Stimulated activated CD4-positive, alpha-beta T cell treated with anti-CD3 and anti-CD28 coated beads, Interleukin-12 subunit alpha, Interleukin-12 subunit beta, amount 100 ng/mL, for 4 hours (primary cell): Measurements from ENCODE around the gene PHLDA2.
"Not testable (repeated sequence)": the region's sequence is repeated elsewhere in the genome, so short reads cannot be mapped to it uniquely, and the experiment has no call there.

Experiments used
- DNase-seq: peaks from one replicate; pipeline ENCODE4 v3.0.0-alpha.2; 2020

The PHLDA2 gene

DNA sequence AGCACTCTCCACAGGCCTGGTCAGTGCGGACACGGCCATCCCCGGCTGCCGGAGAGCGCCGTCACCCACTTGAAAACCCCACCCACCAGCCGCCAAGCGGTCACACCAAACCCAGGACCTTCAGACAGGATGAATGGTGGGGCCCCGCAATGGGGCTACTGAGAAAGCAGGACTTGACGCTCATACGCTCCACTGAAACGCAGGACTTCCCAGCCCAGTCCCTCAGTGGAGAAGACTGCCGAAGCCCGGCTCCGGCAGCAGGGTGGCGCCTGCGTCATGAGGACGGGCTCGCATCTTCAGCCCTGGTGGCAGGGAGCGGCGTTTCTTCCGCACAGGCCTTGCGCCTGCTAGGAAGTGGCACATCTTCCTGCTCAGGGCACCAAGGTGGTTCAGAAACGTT, 15.3 kb upstream of the PHLDA2 start:
- no peak for DNase-seq

DNA sequence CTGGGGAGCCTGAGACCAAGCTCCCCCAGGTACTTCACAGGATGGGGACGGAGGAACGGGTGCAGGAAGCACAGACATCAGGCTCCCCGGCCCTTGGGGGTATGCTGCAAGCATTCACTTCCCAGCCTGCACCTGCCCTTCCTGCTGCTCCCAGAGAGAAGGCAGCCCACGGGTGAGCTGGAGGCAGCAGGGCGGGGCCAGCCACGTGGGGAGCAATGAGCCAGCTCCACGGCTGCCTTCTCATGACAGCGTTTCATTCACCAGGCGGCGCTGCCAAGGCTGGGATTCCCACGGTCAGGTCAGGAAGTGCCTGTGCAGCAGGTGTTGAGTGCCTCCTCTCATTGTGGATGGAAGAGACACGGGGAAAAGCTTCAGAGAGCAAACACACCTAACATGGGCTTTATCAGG, 14.5 kb upstream of the PHLDA2 start:
- no peak for DNase-seq

DNA sequence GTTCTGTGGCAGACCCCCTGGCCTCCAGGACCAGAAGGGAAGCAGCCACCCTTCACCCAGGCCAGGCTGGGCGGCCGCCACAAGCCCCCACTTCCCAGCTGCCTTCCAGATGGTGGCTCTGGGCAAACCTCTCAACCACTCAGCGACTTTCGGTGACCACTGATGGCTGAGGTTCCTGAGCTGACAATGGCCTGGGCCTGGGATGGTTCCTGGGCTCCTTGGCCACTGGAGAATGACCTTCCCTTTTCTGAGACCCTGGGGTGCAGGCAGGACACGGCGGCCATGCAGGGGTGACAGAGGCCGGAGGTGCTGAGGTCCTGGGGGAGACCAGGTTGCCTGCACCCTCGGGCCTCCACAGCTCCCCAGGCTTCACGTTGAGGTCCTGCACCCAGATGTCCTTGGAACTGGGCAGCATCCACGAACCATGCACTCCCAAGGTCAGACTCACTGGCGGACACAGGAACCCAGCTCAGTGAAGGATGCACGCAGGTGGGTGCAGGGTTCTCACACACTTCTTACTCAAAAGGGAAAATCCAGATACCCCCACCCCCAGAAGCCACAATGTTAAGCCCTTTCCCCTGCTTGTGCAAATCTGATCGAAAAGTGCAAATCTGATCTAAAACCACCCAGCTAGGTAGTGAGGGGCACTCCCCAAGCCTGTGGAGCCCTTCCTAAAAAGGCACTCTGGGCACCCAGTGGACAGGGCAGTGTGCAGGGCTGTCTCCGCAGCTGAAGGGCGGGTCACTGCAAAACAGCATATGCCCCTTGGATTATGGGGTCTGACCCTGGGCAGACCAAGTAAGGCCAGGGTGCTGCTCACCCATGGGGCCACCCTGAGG, 13.9 kb upstream of the PHLDA2 start:
- no peak for DNase-seq

DNA sequence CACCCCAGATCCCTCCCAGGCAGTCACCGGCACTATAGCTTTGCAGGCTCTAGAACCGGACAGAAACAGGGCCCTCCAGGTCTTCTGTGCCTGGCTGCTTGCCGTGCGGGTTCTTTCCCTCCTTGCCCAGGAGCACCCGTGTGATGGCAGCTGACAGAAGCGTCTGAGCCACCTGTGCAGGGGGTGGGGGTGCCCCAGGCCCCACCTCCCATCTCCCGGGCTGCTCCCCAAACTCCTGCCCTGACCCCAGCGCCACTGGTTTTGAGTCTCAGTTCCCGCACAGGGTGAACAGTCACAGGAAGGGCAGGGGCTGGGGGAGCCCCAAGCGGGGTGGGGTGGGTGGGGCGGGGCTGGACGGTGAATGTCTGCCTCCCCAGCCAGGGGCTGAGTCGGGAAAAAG, 13.2 kb upstream of the PHLDA2 start:
- no peak for DNase-seq

DNA sequence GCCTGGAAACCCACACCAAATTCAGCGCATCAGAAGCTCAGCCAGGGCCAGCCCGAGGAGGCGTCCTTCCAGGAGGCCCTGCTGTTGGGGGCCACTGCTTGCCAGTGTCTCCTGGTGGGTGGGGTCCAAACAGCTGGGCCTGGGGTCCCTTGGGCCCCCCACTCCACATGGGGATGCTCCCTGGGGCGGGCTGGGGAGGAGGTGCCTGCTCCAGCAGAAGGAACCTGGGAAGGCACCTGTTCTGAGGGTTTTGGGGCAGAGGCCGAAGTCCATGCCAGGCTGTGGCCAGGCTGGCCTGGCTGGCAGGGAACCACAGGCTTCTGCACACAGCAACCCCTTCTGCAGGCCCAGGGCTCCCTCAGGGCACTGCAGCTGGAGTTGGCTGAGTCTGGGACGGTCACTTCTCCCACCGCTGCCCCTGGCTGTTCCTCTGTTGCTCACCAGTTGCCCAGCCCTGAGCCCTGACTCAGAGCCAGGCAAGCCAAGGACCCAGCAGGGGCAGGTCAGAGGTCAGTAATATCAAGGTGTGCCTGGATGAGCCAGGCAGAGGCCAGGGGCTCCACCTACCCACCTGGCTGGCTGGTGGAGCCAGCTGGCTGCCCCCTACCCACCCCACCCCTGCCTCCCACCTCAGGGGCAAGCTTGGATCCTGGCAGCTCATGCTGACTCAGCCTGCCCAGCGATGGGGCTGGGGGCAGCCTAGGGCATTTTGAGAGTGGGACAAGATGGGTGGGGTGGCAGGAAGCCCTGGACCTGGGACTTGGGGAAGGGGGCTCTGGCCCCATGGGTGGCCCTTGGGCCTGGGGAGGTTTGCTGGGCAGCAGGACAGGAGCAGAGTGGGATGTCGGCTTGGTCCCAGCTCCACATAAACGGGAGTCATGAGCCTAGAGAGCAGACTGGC, 12.0 kb upstream of the PHLDA2 start:
- no peak for DNase-seq

GRCh38 chr11:2940147-2940920, 11.1 kb upstream of the PHLDA2 start:
- DNase-seq: no peak

- not testable (repeated sequence) for DNase-seq
Measured at GRCh38 chr11:2938458-2939418, 9.5 kb upstream of the PHLDA2 start.

DNA sequence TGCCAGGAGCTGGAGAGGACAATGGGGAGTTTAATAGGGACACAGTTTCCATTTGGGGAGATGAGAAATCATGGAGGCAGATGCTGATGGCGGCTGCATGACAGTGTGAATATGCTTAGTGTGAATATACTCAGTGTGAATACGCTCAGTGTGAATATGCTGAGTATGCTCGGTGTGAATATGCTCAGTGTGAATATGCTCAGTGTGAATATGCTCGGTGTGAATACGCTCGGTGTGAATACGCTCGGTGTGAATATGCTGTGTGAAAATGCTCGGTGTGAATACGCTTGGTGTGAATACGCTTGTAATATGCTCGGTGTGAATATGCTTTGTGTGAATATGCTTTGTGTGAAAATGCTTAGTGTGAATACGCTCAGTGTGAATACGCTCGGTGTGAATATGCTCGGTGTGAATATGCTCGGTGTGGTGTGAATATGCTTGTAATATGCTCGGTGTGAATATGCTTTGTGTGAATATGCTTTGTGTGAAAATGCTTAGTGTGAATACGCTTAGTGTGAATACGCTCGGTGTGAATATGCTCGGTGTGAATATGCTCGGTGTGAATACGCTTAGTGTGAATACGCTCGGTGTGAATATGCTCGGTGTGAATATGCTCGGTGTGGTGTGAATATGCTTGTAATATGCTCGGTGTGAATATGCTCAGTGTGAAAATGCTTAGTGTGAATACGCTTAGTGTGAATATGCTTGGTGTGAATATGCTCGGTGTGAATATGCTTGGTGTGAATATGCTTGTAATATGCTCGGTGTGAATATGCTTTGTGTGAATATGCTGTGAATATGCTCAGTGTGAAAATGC, 8.6 kb upstream of the PHLDA2 start:
- DNase-seq: not testable (repeated sequence)

DNA sequence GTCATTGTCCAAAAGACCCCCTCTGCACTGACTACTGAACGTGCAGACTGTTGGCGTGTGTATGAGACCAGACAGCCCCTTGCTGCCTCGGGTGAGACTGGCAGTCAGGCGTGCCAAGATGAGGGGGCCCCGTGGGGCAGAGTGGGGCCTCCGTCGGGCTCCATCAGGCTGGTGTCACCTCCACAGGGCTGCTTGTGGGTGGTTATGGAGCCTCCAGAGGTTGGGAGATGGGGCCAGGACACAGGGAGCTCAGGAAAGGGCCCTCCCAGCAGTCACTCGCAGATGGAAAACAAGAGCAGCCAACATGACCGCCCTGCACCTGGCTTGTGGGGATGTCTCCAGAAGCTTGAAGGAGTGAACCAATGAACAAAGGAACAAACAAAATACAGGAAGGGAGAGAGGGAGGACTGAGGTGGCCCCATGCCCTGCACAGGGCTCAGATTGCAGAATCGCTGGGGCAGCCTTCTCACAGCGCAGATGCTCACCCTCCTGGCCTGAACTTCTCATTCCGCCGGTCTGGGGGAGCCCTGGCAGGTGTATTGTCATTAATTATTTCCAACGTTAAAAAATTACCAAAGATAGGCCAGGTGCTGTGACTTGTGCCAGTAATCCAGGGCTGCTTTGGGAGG, 5.5 kb upstream of the PHLDA2 start:
- no peak for DNase-seq

- DNase-seq: no peak
Measured at GRCh38 chr11:2934021-2934550, 4.9 kb upstream of the PHLDA2 start.

- DNase-seq: no peak
Measured at GRCh38 chr11:2933375-2934020, 4.3 kb upstream of the PHLDA2 start.

GRCh38 chr11:2932850-2933251, 3.6 kb upstream of the PHLDA2 start:
- DNase-seq: no peak

DNA sequence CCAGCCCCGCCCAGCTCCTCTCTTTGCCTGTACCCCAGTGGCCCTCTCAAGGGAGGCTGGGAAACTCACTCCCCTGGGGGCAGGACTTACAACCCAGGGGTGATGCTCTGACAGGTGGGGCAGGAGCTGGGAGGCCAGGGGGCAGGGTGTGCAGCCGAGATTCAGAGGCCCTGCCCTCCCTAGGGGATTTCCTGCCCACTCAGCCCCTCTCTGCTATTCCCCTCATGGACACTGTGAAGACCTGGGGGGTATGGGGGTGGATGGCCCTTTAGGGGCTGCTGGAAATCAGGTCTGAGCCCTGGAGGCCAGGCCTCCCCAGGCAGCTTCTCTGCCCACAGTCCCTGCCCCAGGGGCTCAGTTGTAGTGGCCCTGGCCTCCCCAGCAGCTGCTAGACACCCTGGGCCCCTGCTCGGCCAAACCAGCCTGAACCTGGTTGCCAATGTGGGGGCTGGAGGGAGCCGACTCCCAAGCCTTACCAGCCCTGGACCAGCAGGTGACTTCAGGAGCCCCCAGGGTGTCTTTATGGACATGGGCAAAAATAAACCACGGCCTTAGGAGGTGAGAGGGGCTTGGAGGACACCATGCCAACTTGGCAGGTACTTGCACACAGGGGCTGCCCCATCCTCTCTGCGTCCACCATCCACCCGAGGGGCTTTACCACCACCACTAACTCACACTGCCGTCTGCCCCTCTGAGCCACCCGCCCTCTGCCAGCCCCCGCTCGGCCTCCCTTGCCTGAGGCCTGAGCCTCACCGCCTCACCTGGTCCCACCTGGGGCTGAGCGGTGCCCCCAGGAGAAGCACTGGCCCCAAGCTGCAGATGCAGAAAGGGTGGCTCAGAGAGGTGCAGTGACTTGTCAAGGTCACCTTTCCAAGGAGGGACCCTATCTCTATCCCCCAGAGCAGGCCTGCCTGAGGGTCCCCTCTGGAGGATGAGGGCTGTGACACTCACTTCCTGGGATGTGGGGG, 2.8 kb upstream of the PHLDA2 start:
- DNase-seq: no peak

- DNase-seq: no peak
Measured at GRCh38 chr11:2931420-2931746, 2.2 kb upstream of the PHLDA2 start.

GRCh38 chr11:2930704-2931419, 1.6 kb upstream of the PHLDA2 start:
- DNase-seq: peak; percentile 41

GRCh38 chr11:2929950-2930703, 907 bp upstream of the PHLDA2 start:
- DNase-seq: peak; percentile 34

DNA sequence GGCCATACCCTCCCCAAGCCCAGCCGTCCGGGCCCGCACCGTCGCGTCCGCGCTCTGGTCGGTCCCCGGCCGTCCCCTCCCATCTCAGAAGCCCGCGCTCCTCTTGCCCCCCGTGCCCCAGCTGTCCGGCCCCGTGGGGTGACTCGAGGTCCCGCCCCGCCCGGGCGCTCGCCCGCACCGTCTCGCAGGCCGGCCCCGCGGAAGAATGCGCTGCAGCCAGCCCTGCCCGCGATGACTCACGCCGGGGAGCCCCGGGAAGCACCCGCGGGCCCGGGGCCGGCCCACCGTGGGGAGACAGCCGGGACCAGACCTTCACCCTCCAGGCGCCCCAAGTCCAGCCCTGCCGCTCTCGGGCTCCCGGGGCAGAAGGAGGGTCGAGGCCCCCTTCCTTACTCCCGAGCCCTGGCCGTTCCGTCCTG, 320 bp upstream of the PHLDA2 start:
- peak; percentile 48 for DNase-seq
